ENCODE results near the gene XXYLT1. TPM values are rescaled to one million over a fixed set of nuclear protein-coding genes. Genes with fewer than 3 reads are reported as not detected.

The XXYLT1 gene
- total RNA-seq, 1 experiment from 2014 or later: 29.2 TPM

- Mint-ChIP-seq H3K9me3 (ENCODE audit: low read depth, unreplicated experiment) (no peaks in the 10 kb centered on the region), H3K4me1 (ENCODE audit: low read depth, unreplicated experiment) (peaks cover 11% of the 10 kb centered on the region), H3K27me3 (ENCODE audit: unreplicated experiment) (peaks cover 13% of the 10 kb centered on the region), H3K27ac (ENCODE audit: unreplicated experiment) (no peak overlapping the region), H3K36me3 (ENCODE audit: insufficient read depth, unreplicated experiment) (no peaks in the 10 kb centered on the region), H3K4me3 (ENCODE audit: low read depth, unreplicated experiment) (no peak overlapping the region)
- BruUV-seq (replicated peaks): no TSS peak
- DNase-seq: no peak
- intact Hi-C loops (cut with micrococcal nuclease; ENCODE audit: unreplicated experiment): no loop called here
- CTCF ChIA-PET: no interaction called here
- TF ChIP-seq, protein P1, sequence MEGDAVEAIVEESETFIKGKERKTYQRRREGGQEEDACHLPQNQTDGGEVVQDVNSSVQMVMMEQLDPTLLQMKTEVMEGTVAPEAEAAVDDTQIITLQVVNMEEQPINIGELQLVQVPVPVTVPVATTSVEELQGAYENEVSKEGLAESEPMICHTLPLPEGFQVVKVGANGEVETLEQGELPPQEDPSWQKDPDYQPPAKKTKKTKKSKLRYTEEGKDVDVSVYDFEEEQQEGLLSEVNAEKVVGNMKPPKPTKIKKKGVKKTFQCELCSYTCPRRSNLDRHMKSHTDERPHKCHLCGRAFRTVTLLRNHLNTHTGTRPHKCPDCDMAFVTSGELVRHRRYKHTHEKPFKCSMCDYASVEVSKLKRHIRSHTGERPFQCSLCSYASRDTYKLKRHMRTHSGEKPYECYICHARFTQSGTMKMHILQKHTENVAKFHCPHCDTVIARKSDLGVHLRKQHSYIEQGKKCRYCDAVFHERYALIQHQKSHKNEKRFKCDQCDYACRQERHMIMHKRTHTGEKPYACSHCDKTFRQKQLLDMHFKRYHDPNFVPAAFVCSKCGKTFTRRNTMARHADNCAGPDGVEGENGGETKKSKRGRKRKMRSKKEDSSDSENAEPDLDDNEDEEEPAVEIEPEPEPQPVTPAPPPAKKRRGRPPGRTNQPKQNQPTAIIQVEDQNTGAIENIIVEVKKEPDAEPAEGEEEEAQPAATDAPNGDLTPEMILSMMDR (IDR thresholded peaks at IDR 0.05; ENCODE audit: unreplicated experiment): no peak
These were observed 191.3 kb downstream of the XXYLT1 start for GRCh38 chr3:195079636-195080035.

GRCh38 chr3:195078891-195079440, 192.0 kb downstream of the XXYLT1 start:
- BruUV-seq (replicated peaks): no TSS peak
- CTCF ChIA-PET: no interaction called here
- Mint-ChIP-seq H3K27ac (ENCODE audit: unreplicated experiment) (no peak overlapping the region), H3K36me3 (ENCODE audit: insufficient read depth, unreplicated experiment) (no peaks in the 10 kb centered on the region), H3K4me3 (ENCODE audit: low read depth, unreplicated experiment) (no peak overlapping the region), H3K9me3 (ENCODE audit: low read depth, unreplicated experiment) (no peaks in the 10 kb centered on the region), H3K27me3 (ENCODE audit: unreplicated experiment) (peaks cover 13% of the 10 kb centered on the region), H3K4me1 (ENCODE audit: low read depth, unreplicated experiment) (peaks cover 11% of the 10 kb centered on the region)
- TF ChIP-seq, protein P1 (IDR thresholded peaks at IDR 0.05; ENCODE audit: unreplicated experiment): no peak
- no peak for DNase-seq
- intact Hi-C loops (cut with micrococcal nuclease; ENCODE audit: unreplicated experiment): no loop called here

- Mint-ChIP-seq H3K36me3 (ENCODE audit: insufficient read depth, unreplicated experiment) (no peaks in the 10 kb centered on the region), H3K4me3 (ENCODE audit: low read depth, unreplicated experiment) (no peak overlapping the region), H3K27me3 (ENCODE audit: unreplicated experiment) (peaks cover 13% of the 10 kb centered on the region), H3K4me1 (ENCODE audit: low read depth, unreplicated experiment) (peaks cover 11% of the 10 kb centered on the region), H3K9me3 (ENCODE audit: low read depth, unreplicated experiment) (no peaks in the 10 kb centered on the region), H3K27ac (ENCODE audit: unreplicated experiment) (no peak overlapping the region)
- CTCF ChIA-PET: no interaction called here
- intact Hi-C loops (cut with micrococcal nuclease; ENCODE audit: unreplicated experiment): no loop called here
- TF ChIP-seq, protein P1 (IDR thresholded peaks at IDR 0.05; ENCODE audit: unreplicated experiment): no peak
- no peak for DNase-seq
- no TSS peak for BruUV-seq (replicated peaks)
These were observed 193.1 kb downstream of the XXYLT1 start for GRCh38 chr3:195077611-195078540.

DNA sequence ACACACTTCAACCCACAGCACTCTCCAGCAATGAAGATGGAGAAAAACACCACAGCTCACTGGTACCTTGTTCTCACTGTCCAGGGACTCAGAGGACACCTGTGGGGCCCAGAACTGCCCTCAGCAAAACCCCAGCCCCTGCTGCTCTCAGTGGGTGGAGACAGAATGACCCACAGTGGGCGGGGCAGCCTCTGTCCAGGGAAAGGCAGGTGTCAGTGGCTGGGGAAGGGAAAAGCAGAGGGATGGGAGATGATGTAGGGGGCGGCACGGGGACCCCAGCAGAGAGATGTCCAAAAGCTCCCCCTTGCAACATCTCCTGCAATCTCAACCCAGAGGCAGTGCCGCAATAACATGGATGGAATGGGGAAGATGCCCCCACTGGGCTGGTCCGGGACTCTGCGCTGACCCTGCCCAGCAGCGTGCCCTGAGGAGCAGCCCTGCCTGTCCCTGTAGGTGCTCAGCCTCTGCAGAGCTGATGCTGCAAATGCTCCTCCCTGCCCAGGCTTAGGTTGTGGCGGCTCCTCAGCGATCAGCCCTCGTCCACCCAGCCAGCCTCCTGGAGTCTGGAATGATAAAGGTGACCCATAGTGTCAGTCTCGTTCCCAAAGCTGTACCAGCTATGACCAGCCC, 193.9 kb downstream of the XXYLT1 start:
- H3K9me3 Mint-ChIP-seq (ENCODE audit: low read depth, unreplicated experiment): no peaks in the 10 kb centered on the region
- no peak overlapping the region for H3K4me3 Mint-ChIP-seq (ENCODE audit: low read depth, unreplicated experiment)
- no peak for DNase-seq
- CTCF ChIA-PET: no interaction called here
- no TSS peak for BruUV-seq (replicated peaks)
- peaks cover 13% of the 10 kb centered on the region for H3K27me3 Mint-ChIP-seq (ENCODE audit: unreplicated experiment)
- no peaks in the 10 kb centered on the region for H3K36me3 Mint-ChIP-seq (ENCODE audit: insufficient read depth, unreplicated experiment)
- intact Hi-C loops (cut with micrococcal nuclease; ENCODE audit: unreplicated experiment): no loop called here
- peaks cover 11% of the 10 kb centered on the region for H3K4me1 Mint-ChIP-seq (ENCODE audit: low read depth, unreplicated experiment)
- TF ChIP-seq, protein P1 (IDR thresholded peaks at IDR 0.05; ENCODE audit: unreplicated experiment): no peak
- no peak overlapping the region for H3K27ac Mint-ChIP-seq (ENCODE audit: unreplicated experiment)
